ENCODE data around the gene CEMIP.

The CEMIP gene

GRCh38 chr15:80931721-80932512 lies 152.7 kb downstream of the CEMIP start:
- DNase-seq (ENCODE audit: low spot score) = no peak

- no peak for DNase-seq (ENCODE audit: low spot score)
Observed at GRCh38 chr15:80932513-80932815, 153.3 kb downstream of the CEMIP start.

DNA sequence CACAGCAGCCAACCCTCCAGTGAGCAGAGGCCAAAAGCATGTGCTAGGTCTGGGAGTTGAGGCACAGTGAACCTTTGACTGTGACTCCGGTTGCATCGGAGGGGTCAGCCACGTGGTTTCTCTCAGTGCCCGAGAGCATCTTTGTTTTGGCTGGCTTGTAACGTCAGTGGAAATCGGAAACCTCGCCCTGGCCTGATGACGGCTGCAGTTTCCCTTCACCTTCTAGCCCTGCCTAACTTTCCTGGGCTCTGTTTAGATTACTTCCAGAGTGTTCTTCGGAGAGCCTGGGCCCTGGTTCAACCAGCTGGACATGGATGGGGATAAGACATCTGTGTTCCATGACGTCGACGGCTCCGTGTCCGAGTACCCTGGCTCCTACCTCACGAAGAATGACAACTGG lies 153.8 kb downstream of the CEMIP start:
- no peak for DNase-seq (ENCODE audit: low spot score)

DNA sequence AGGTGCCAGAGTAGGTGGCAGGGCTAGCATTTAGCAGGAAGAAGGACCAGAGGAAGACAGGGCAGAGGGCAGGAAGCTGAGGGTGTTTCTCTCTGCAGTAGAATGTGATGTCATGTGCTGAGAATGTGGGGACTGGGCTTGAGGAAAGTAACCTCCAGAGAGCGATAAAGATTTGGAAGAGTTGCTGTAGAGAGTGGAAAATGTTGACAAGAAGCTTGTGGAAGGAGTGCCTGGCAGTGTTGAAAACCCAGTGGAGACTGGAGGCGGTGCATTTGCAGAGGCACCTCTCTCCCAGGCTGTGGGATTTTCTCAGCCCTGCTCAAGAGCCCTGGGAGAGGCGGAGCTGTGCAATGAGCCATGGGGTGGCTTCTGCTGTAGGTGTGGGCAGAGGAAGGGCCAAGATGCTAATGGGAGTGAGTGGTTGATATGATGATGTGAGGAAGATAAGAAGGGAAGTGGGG lies 155.6 kb downstream of the CEMIP start:
- DNase-seq (ENCODE audit: low spot score) = no peak

- DNase-seq (ENCODE audit: low spot score) = no peak
Observed at GRCh38 chr15:80936288-80937078, 157.3 kb downstream of the CEMIP start.

- DNase-seq (ENCODE audit: low spot score) = no peak
Observed at GRCh38 chr15:80937718-80938117, 158.5 kb downstream of the CEMIP start.

DNA sequence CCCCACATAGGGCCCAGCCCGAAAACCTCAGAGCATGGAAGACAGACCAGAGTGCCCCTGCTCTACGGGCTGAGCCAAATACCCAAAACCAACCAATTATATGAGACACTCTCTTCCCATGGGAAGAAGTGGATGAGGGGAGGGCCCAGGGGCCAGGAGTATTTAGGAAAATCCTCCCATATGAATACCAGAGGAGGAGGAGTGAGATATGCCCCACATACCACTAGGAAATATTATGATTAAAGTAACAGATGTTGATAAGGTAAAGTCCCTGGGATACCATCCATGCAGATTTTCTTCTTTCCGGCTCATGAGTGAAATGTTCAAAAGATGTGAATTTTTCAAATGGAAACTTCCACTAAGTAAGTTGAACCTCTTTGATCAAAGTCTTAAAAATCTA lies 160.0 kb downstream of the CEMIP start:
- no peak for DNase-seq (ENCODE audit: low spot score)

DNA sequence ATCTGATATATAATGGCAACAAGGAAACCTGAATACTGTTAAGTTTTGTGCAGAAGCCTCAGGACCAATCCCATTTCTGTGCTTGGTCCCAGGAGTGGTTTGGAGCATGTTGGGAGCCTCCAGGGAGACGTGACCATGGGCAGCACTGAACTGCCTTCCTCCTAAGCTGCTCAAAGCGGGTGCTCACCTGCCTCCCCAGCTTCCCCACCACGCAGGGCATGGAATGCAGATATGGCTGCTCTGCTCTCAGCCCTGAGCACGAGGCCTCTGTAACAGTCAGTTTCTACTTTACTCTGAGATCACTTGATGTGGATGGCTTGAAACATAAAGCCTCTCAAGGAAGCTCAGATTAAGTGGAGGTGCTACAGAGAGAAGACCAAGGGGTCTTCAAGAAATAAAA lies 161.2 kb downstream of the CEMIP start:
- DNase-seq (ENCODE audit: low spot score) = no peak

DNA sequence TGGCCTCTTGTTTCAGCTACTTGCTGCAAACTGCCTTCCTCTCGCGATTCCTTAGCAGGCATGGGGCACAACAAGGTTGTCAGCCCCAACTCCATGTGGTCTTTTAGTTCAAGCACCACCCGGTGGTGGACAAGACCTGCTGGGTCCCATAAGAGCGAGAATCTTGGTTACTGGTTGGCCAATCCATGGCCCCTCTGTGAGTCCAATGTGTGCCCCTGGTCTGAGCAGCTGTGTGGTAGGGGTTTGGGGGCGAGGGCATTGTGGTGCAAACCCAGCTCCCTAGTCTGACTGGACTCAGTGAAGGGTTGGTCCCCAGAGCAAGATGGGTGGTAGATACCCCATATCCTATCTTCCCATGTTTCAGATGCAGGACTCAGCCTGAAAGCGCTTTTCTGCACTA lies 161.7 kb downstream of the CEMIP start:
- no peak for DNase-seq (ENCODE audit: low spot score)

DNA sequence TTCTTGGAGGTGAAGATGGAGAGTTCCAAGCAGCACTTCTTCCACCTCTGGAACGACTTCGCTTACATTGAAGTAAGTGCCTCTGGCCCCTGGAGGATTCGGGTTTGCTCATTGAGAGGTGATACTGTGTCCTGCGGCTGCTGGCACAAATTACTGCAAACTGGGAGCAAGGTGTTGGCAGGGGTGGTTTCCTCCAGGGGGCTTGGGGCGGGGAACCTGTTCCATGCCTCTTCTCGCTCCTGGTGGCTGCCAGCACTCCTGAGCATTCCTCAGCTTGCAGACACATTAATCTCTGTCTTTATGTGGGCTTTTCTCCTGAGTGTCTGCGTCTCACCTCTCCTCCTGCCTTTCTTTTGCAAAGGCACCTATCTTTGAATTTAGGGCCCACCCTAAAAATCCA lies 163.1 kb downstream of the CEMIP start:
- DNase-seq (ENCODE audit: low spot score) = no peak

DNA sequence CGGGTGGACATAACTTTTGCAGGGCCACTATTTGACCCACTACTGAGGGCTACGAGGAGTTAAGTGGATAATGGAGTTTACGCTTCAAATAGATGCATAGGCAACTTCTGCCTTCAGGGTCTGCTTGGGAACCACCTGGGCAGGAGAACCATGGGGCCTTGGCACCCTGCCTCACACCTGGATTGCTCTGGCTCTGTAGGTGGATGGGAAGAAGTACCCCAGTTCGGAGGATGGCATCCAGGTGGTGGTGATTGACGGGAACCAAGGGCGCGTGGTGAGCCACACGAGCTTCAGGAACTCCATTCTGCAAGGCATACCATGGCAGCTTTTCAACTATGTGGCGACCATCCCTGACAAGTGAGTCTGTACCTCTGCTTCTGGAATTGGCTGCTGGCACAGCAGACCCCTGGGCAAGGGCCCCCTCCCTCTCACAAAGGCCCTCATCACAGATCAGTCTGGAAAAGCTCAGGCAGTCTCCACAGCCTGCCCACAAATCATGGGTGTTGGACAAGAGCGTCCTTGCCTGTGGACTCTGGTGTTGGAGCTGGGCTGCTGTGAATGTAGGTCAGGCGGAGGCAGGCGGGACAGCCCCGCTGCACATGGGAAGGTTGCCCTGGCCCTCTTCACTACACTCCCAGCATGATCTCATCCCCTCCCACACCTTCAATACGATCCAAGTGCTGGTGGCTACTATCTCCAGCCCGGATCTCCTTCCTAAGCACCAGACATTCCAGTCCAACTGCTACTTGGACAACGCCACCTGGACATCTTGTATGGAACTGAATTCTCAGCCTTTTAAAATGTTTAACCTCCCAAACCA lies 163.8 kb downstream of the CEMIP start:
- no peak for DNase-seq (ENCODE audit: low spot score)

DNA sequence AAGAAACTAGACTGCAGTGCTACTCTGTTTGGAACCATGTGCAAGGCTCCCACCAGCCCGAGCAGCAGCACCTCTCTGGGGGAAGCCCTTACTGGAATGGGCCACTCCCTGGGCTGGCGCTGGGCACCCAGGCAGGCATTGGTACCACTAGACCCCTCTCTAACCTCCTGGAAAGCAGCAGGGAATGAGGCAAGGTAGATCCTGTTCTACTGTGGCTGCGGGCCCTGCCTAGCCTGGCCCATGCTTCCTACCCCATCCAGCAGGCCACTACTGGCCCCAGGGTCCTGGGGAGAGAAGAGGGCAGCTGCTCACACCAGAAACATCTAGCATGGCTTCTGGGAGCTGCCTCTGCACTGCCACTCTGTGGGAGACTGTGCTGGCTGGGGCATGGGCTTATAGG lies 165.6 kb downstream of the CEMIP start:
- DNase-seq (ENCODE audit: low spot score) = no peak

DNA sequence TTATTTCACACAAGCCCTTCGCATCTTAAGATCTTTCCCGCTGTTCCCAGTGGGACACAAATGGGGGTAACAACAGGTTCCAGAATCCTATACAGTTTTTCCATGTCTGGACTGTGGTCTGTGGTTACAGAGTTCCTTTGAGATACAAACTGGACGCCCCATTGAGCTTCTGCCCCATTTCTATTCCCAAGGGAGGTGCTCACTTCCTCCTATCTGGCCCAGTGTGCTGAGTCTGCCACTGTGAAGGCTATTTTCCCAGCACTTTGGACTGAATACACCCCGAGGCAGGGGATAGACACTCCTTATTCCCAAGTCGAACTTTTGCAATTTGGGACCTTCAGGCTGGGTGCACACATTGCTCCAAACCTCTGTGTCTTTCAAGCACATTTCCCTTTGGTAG lies 166.4 kb downstream of the CEMIP start:
- DNase-seq (ENCODE audit: low spot score) = peak; percentile 34

DNA sequence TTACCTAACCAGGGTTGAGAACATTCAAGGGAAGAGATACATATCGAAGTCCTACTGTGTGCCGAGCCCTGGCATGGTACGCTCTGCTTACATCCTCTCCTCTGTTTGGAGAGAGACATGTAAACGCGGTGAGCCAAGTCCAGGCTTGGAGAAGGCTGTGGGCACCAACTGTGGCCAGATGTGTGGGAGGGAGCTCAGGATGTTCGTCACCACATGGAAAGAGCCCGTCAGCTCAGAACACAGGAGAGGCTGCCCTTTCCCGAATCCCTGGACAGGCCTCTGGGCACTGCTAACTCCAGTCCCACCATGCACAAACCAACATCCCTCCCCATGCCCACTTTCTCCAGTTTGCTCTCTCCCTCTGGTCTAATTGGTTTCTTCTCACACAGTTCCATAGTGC lies 167.4 kb downstream of the CEMIP start:
- DNase-seq (ENCODE audit: low spot score) = no peak

- no peak for DNase-seq (ENCODE audit: low spot score)
Observed at GRCh38 chr15:80948651-80949292, 169.6 kb downstream of the CEMIP start.

- DNase-seq (ENCODE audit: low spot score) = no peak
Observed at GRCh38 chr15:80949756-80950155, 170.6 kb downstream of the CEMIP start.

GRCh38 chr15:80950291-80951078 lies 171.3 kb downstream of the CEMIP start:
- no peak for DNase-seq (ENCODE audit: low spot score)

DNA sequence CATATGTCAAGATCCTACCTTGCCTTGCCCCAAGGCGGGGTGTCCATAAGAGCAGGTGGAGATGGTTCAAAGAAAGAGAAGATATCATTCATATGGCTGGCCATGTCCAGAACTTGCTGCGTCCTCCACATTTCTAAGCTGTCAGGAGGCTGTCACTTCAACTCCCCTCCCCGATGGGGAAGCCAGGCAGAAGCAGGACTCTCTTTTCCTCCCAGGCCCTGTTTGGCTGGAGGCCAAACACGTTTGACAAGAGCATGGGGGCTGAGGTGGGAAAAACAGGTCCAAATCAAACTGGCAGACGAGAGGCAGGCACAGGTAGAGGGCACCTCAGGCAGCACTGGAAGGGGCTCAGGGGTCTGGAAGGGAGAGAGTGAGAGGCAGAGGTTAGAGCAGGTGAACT lies 172.8 kb downstream of the CEMIP start:
- DNase-seq (ENCODE audit: low spot score) = no peak

DNA sequence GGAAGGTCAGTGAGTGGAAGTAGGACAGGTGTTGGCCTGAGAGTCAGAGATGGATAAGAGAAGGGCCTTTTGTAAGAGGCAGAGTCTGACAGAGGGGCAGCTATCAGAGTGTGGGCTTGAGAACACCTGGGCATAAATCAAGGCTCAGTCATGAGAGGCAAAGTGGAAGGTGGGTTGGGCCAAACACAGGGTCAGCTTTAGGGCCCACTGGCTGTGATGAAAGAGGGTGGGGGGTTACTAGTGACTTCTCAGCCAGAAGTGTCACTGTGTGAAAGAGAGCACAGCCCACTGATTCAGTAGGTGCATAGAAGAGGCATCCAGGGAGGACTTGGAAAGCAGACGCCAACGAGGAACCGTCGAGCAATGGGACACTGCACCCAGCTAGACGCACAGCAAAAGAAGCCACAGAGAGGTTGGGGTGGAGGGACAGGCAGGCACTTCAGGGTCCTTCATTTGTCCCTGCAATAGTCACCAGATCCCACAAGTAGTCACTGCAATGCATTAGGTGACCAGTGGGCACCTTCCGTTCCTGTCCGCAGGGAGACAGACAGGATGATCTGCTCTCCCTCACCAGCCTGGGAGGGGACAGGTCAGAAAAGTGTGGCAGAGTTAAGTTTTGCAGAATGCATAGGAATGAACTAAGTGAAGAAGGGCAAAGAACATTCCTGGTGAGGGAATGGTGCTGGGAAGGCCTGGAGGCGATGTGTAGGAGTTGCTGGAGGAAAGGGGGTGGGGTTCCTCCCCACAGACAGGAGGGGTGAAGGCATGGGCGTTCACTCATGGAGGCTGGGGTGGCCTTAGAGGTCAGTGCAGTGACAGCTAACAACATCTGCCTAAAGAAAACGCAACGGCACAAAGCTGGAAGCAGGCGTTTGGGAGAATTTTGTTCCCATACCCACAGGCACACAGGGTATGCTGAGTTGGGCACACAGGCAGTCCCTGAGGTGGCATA lies 174.1 kb downstream of the CEMIP start:
- no peak for DNase-seq (ENCODE audit: low spot score)

Measured in NAMALWA (cell line).